ENCODE measurements around the gene SLCO2A1.
A peak's percentile ranks its signal among the peaks of the same experiment; 100 is the strongest.
"Not testable (repeated sequence)": the region's sequence is repeated elsewhere in the genome, so short reads cannot be mapped to it uniquely, and the experiment has no call there.

SLCO2A1 gene

DNA sequence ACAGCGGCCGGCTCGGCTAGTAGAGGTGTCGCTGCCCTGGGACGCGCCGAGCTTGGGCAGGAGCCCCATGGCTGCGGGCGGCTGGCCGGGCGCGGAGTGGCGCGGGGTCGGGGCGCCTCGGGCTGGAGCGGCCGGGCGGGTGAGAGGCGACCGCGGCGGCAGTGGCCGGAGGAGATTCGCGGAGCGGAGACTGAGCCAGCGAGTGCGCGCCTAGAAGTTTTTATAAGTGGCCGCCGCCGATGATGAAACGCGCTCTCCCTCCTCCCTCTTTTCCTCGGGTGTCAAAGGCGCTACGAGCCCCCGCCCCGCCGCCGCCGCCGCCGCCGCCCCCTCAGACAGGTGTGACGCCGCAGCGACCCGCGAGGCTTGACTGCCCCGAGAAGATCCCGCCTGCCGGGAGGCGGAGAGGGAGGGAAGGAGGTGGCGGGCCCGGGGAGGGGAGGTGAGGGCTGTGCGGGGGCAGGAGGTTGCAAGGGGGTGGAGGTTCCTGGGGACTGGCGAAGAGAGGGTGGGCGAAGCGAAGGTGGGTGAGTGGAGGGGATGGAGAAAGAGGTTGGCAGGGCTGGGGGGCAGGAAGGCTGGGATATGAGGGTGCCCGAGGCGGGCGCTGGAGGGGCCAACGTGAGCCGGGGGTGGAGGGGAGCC, at the start of gene SLCO2A1:
SLCO2A1 (minus strand) TSS at position 192 of the 645 bp plus-strand sequence; CDS start at position 69, 123 bp downstream.
- no peak for DNase-seq (ENCODE audit: low read depth)

- no peak for DNase-seq (ENCODE audit: low read depth)
Measured at GRCh38 chr3:134079111-134079547, 49.4 kb upstream of the SLCO2A1 start.

- DNase-seq (ENCODE audit: low read depth) = peak; percentile 50
Measured at GRCh38 chr3:134078169-134078831, 48.6 kb upstream of the SLCO2A1 start.

DNA sequence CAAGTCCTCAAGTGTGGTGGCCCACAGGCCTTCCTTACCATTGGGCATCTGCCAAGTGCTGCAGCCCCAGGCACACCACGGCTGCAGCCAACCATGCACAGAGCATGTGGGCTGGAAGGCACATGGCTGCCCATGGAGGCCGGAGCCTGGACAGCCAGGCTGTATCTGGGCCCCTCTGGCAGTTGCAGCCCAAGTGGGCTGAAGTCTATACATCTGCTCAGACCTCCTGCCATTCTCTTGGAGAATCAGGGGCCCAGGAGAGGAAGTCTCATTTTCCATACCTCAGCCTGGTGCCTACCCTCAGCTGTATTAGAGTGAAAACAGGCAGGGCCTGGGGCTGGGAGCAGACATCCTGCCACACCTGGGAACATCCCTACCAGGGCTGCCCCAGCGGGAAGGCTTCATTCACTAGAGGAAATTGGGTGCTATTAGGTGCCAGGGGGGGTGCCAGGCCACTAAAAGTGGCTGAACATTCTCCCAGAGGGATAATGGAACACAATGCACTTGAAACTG, 48.0 kb upstream of the SLCO2A1 start:
- DNase-seq (ENCODE audit: low read depth) = no peak

GRCh38 chr3:134076851-134077250, 47.1 kb upstream of the SLCO2A1 start:
- DNase-seq (ENCODE audit: low read depth) = no peak

DNA sequence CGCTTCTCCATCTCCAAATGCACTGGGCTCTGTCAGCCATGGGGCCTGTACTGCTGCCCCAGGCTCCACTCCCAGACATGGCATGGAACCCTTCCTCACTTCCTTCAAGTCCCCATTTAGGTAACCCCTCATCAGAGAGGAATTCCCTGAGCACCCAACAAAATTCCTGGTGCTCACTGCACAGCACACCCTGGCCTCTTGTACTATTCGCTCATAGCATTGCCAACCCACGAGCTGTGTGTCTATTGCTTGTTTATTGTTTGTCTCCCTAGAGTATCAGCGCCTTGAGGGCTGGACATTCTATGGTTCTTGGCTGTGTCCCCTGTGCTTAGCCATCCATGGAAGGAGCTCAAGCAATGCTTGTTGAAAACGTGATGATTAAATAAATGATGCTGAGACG, 46.1 kb upstream of the SLCO2A1 start:
- no peak for DNase-seq (ENCODE audit: low read depth)

- DNase-seq (ENCODE audit: low read depth) = no peak
Measured at GRCh38 chr3:134075568-134075825, 45.8 kb upstream of the SLCO2A1 start.

DNA sequence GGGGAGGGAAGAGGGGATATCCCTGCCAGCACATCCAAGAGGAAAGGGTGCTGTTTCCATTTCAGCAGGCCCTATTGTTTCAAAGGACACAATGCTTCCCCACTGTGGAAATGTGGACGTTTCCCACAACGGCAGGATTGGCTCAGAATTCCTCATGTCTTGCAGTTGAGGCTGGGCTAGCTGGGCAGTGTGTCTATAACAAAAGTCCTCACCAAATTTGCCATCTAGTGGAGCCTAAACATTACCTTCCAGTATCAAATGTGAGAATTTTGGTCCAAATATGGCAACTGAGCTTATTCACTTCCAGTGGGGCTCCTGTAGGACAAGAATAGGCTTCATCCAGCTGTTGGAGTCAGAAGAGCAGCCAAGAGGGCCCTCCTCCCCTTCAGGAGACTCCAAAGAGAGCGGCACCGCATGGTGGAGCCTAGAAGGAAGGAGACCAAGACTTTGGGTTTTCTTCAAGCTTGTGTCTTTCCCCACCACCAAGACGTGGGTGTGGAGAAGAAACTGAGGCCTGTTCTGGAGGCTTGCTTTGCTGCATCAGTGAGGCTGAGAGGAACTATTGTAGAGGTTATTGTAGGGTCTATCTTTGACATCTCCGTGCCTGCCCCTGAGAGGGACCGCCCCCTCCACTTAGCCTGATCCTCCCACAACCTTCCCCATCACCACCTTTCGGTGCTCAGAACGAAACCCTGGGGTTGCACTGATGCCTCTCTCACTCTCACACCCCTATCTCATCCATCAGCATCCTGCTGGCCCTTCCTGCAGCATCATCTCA, 45.3 kb upstream of the SLCO2A1 start:
- DNase-seq (ENCODE audit: low read depth) = no peak

DNA sequence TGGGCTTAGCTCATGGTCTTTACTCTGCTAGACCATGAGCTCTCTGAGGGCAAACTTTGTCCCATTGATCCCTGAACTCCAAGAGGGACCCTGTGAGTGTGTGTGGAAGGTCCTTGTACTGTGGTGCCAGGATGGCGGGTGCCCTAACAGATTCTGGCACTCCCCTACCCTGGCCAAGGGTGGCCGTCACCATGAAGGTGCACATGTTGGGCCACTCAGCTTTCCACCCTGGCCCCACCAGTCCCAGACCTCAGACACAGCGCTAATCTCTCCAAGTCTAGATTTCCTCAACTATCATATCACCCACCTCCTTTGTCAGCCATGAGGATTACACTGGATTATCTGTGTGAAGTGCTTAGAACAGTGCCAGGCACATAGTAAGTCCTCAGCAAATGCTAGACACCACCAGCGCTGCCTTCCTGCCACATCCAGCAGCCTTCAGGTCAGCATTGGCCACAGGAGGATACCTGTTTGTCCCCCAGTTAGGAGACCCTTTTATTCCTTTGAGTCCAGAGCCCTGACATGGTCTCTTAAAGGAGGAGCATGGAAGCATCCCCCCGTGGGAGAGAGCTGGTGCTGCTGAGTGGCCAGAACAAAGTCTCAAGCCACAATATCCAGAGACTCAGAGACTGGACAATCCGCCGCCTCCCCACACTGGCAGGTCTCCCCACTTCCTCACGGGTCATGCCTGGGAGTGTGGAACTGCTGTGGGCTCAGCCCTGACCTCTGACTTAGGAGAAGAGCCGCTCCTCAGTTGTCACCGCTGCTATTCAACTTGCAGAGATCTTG, 44.5 kb upstream of the SLCO2A1 start:
- DNase-seq (ENCODE audit: low read depth) = no peak

- DNase-seq (ENCODE audit: low read depth) = no peak
Measured at GRCh38 chr3:134073583-134073945, 43.8 kb upstream of the SLCO2A1 start.

GRCh38 chr3:134072881-134073582, 43.3 kb upstream of the SLCO2A1 start:
- no peak for DNase-seq (ENCODE audit: low read depth)

- not testable (repeated sequence) for DNase-seq (ENCODE audit: low read depth)
Measured at GRCh38 chr3:134070281-134070680, 40.6 kb upstream of the SLCO2A1 start.

GRCh38 chr3:134068429-134068828, 38.7 kb upstream of the SLCO2A1 start:
- DNase-seq (ENCODE audit: low read depth) = no peak

DNA sequence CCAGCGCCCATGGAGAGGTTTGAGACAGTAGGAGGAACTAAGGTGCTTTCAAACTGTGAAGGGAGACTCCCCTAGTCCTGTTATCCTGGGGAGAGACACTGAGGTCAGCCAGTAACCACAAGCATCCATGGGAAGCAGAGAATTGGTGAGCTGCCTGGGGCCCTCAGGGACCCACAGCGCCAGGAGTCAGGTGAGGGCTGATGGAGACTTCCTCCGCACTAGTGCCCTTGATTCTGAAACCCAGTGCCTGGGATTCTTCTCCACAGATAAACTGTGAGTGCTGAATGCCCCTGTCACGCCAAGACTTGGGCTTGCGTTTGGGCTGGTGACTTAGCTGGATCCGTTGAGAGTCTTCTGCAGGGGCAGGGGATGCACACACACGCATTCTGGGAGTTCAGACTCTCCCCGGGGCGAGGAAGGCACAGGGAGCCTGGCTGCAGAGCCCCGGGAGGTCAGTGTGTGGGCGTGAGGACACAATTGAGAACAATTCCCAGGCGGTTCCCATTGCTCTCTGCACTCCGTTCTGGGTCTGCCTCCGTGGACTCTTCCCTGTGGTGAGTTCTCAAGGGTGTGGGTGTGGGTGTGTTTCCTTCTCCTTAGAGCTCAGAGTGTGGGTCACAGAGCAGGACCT, 37.9 kb upstream of the SLCO2A1 start:
- no peak for DNase-seq (ENCODE audit: low read depth)

DNA sequence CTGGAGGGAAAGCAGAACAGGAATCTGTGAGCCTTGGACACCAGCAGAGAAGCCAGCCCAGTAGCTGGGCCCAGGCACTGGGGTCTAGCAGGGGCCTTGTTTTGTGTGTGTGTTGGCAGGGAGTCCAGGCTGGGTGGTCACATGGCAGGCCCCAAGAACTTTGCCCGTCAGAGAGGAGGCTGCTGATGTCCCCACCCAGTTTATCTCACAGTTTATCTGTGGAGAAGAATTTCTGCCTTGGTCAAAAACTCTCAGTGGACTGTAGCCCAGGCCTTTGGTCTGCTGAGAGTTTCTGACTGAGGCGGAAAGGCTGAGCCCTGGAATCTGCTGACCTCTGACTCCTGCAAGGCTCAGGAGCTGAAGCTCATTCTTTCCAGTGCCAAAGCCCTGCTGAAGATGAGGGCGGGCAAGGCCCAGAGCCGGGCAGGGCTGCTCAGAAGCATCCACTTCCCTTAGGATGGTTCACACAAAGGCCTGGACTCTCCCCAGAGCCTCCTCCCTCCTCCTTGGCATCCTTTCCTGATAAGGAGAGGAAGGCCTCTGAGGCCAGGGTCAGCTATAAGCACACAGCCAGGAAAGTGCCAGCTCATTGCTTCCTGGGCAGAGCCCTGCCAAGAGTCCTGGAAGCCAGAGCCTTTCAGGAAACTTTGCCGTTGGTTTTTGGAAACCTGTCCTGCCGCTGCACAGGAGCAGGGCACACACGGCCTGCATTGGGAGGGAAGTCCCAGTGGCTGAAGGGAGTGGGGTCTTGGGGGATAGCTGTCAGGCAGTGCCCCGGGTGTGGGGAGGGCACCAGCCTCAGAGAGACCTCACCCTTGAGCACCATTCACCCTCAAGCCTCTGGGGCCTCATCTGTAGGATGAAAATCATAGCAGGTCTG, 37.2 kb upstream of the SLCO2A1 start:
- no peak for DNase-seq (ENCODE audit: low read depth)

DNA sequence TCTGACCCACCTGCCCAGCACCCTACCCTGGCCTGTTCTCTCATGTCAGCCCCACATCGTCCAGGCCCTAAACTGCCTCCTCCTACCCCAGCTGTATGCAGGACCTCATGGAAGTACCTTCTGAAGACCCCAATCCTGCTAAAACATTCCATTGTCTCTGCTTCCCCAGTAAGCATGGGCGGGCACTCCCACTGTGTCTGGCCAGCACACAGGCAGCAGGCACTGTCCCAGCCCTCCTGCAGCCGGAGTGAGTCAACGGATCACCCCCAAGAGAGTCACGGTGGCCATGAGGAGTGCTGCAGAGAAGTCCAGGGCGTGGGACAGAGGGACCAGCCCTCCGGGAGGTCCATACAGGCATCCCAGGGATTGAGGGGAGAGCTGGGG, 36.4 kb upstream of the SLCO2A1 start:
- no peak for DNase-seq (ENCODE audit: low read depth)

GRCh38 chr3:134065252-134066157, 35.8 kb upstream of the SLCO2A1 start:
- no peak for DNase-seq (ENCODE audit: low read depth)

DNA sequence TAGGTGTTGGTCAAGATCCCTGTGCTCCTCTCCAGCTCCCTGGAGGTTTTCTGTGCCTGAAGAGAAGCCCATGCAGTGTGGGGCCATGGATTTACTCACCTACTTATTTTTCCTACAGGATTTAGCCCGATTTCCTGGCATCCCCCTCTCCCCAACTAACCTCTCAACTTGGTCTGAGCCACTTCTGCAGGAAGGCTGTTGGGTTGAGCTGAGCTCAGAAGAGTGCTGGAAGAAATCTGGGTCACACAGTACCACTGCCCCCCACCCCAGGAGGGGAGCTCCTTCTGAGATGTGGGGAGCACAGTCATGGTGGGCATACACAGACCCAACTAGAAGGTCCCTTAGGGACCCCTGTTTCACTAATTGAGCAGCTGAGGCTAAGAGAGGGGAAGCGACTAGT, 34.4 kb upstream of the SLCO2A1 start:
- no peak for DNase-seq (ENCODE audit: low read depth)

GRCh38 chr3:134061401-134061800, 31.7 kb upstream of the SLCO2A1 start:
- DNase-seq (ENCODE audit: low read depth) = no peak

All from HS-5 (cell line).